ENCODE measurements around the gene TRAK2. TPM values are rescaled to one million over a fixed set of nuclear protein-coding genes. Genes with fewer than 3 reads are reported as not detected.
"Not testable (repeated sequence)": the region's sequence is repeated elsewhere in the genome, so short reads cannot be mapped to it uniquely, and the experiment has no call there.

Gene TRAK2
- total RNA-seq, 1 experiment from 2014 or later = 6.0 TPM

DNA sequence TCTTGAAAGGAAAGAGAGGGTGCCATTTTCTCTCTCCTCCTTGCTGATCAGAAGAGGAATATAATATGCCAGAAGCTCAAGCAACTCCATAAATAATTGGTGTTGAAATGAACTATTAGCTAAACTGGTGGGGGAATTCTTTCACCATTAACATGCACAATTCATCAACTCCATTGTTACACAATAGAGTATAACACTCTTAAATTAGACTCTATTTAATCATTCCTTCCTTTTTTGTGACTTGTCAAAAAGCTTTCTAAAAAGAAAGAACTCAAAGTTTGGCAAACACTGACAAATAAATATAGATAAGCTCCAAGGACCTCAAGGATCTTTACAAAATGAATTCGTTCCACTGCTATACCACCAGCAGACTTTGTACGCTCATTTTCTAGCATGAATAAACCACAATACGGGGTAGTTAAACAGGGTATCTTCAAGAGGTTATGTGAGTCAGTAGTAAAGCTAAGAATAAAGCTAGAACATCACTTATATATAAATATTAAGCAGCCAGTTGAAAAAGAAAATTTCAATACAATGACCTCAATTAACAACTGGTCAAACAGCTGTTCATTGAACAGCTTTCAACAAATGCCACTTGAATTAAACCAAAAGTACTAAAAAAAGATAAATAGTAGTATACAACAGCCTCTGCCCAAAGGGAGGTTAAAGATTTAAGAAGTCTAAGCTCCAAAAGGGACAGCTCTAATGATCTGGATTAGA is 6.4 kb downstream of the TRAK2 start:
- H3K9me3 ChIP-seq (ENCODE audit: low read length) = no peaks in the 10 kb centered on the region
- 0 out of 2 replicates have a peak, but pooled peaks cover 32% of the 10 kb centered on the region for H4K20me1 ChIP-seq (ENCODE audit: insufficient read depth, low read depth, low read length)
- peaks cover 13% of the 10 kb centered on the region for H3K4me1 ChIP-seq (ENCODE audit: low read length)
- no peak overlapping the region for H2AFZ ChIP-seq (ENCODE audit: low read length)
- no peak overlapping the region for H3K4me3 ChIP-seq (ENCODE audit: low read length)
- H3K79me2 ChIP-seq (ENCODE audit: low read length) = no peaks in the 10 kb centered on the region
- H3K27ac ChIP-seq (ENCODE audit: low read length) = no peak overlapping the region
- no peaks in the 10 kb centered on the region for H3K27me3 ChIP-seq (ENCODE audit: low read length)
- H3K4me2 ChIP-seq (ENCODE audit: low read depth, low read length, poor library complexity, severe bottlenecking) = no peak overlapping the region
- H3K9me2 ChIP-seq (replicated peaks; ENCODE audit: insufficient read depth, low read length) = no peaks in the 10 kb centered on the region
- no peaks in the 10 kb centered on the region for H3K36me3 ChIP-seq (ENCODE audit: insufficient read depth, low read length)
- no peak overlapping the region for H3K9ac ChIP-seq (ENCODE audit: low read length)
- DNase-seq = no peak

DNA sequence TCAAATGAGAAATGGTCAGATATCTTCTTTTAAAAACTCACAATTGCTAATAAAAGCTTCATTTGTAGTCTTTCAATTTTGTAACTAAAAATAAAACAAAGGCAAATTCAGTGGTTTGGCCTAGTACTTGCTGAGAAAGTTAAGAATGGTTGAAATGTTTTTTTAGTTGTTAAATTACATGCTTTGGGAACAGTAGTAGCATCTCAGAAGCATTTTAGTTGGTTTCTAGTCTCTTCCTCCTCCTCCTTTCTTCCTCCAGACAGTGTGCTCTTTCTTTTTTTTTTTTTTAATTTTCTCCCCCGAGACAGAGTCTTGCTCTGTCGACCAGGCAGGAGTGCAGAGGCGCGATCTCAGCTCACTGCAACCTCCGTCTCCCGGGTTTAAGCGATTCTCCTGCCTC is 9.8 kb downstream of the TRAK2 start:
- H3K27me3 ChIP-seq (ENCODE audit: low read length) = no peaks in the 10 kb centered on the region
- peak; percentile 45 for DNase-seq
- peaks cover 49% of the 10 kb centered on the region for H4K20me1 ChIP-seq (ENCODE audit: insufficient read depth, low read depth, low read length)

DNA sequence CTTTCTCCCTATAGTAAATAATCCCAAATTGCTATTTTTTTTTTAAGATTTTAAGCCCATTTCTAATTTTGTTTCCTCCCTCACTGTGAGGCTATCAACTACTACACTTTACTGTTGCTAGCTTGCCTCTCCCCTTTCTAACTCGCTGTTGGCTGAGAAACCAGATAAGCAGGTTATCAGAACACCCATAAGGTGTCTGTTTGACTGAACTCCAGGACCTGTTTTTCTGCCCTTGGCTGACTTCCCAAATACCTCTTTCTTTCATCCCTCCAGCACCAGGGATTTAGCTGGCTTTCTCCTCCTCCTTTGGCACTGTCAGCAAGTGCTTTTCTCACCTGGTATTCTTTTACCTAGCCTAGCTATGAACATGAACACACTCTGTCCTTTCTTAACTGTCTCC is 11.1 kb downstream of the TRAK2 start:
- Histone ChIP-seq H2AFZ (ENCODE audit: low read length) (no peak overlapping the region), H3K9ac (ENCODE audit: low read length) (no peak overlapping the region), H3K4me1 (ENCODE audit: low read length) (peaks cover 13% of the 10 kb centered on the region), H3K36me3 (ENCODE audit: insufficient read depth, low read length) (no peaks in the 10 kb centered on the region), H3K9me2 (replicated peaks; ENCODE audit: insufficient read depth, low read length) (no peaks in the 10 kb centered on the region), H3K4me3 (ENCODE audit: low read length) (no peak overlapping the region), H3K27ac (ENCODE audit: low read length) (no peak overlapping the region), H3K79me2 (ENCODE audit: low read length) (no peaks in the 10 kb centered on the region), H4K20me1 (ENCODE audit: insufficient read depth, low read depth, low read length) (peaks cover 45% of the 10 kb centered on the region), H3K27me3 (ENCODE audit: low read length) (no peaks in the 10 kb centered on the region), H3K4me2 (ENCODE audit: low read depth, low read length, poor library complexity, severe bottlenecking) (no peak overlapping the region), H3K9me3 (ENCODE audit: low read length) (no peaks in the 10 kb centered on the region)
- no peak for DNase-seq

More for the DNA sequence above, 9.8 kb downstream of the TRAK2 start:
- Histone ChIP-seq H3K9me3 (ENCODE audit: low read length) (no peaks in the 10 kb centered on the region), H2AFZ (ENCODE audit: low read length) (no peak overlapping the region), H3K9ac (ENCODE audit: low read length) (no peak overlapping the region; the same call in 1 of the 2 replicates), H3K36me3 (ENCODE audit: insufficient read depth, low read length) (no peaks in the 10 kb centered on the region), H3K27ac (ENCODE audit: low read length) (no peak overlapping the region), H3K9me2 (replicated peaks; ENCODE audit: insufficient read depth, low read length) (no peaks in the 10 kb centered on the region), H3K4me3 (ENCODE audit: low read length) (no peak overlapping the region), H3K4me1 (ENCODE audit: low read length) (peaks cover 13% of the 10 kb centered on the region), H3K4me2 (ENCODE audit: low read depth, low read length, poor library complexity, severe bottlenecking) (peak overlapping the region; percentile 45), H3K79me2 (ENCODE audit: low read length) (no peaks in the 10 kb centered on the region)

DNA sequence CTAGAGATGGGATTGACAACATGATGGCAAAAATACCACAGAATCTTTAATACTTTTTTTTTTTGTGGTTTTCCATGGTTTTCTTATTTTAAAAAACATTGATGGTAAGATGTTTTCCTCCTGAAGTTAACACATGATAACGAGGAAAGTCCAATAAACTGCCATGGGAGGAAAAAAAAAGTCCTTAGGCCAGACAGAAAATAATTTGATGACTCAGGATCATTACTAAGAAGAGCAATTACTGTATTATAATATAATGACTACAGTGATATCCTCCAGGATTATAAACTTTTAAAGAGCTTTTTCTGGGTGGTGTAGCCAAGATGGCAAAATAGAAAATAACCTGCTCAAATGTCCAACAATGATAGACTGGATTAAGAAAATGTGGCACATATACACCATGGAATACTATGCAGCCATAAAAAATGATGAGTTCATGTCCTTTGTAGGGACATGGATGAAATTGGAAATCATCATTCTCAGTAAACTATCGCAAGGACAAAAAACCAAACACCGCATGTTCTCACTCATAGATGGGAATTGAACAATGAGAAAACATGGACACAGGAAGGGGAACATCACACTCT is 11.8 kb downstream of the TRAK2 start:
- H2AFZ ChIP-seq (ENCODE audit: low read length); H3K36me3 ChIP-seq (ENCODE audit: insufficient read depth, low read length); H3K9me2 ChIP-seq (replicated peaks; ENCODE audit: insufficient read depth, low read length); DNase-seq; H3K4me2 ChIP-seq (ENCODE audit: low read depth, low read length, poor library complexity, severe bottlenecking); H3K27ac ChIP-seq (ENCODE audit: low read length); H3K4me3 ChIP-seq (ENCODE audit: low read length); H3K79me2 ChIP-seq (ENCODE audit: low read length); H3K9me3 ChIP-seq (ENCODE audit: low read length); H3K27me3 ChIP-seq (ENCODE audit: low read length); H3K9ac ChIP-seq (ENCODE audit: low read length): not testable (repeated sequence)
- H3K4me1 ChIP-seq (ENCODE audit: low read length) = peaks cover 13% of the 10 kb centered on the region
- H4K20me1 ChIP-seq (ENCODE audit: insufficient read depth, low read depth, low read length) = peaks cover 45% of the 10 kb centered on the region

DNA sequence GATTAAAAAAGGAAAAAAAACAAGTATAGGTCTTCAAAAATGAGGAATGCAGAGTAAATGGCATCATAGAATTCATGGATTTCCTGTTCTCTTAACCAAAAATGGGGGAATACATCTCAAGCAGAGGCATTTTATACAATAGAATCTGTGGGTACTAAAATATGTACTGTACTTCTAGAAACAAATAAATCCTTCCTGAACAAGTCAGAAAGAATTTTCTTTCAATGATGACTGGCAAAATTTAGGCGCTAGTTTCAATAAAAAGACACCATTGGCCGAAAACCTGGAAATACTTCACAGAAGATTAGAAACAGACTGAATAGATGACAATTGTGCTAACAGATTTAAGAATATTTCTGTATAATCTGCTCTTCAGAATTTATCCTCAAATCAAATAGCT is 15.1 kb downstream of the TRAK2 start:
- H3K79me2 ChIP-seq (ENCODE audit: low read length) = no peaks in the 10 kb centered on the region

DNA sequence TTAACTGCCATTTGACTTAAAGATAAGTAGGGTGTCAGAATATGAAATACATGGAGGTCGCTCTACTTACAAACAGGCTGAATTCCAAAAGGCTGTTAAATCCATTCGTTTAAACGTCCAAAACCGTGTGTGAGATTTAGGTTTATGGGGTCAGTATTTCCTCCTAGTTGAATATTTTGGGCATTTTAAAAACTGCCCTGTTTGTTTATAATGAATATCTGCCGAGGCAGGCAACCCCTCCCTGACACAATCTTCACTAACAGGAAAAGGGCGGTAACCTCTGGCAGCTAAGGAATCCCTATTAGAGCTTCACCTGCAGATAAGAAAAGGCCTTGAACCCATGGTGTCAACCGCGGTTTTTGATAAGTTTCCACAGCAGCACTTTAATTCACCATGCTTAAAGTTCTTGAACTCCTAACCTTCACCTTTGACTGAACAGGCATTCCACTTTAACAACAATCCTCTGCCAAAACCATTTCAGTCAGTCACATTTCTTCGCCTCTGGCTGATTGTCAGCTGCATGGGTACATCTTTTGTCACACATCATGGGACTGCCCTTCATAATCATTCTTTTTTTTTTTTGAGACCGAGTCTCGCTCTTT is 17.8 kb downstream of the TRAK2 start:
- Histone ChIP-seq H3K27me3 (ENCODE audit: low read length) (no peaks in the 10 kb centered on the region), H2AFZ (ENCODE audit: low read length) (no peak overlapping the region), H3K9ac (ENCODE audit: low read length) (no peak overlapping the region), H3K9me3 (ENCODE audit: low read length) (no peaks in the 10 kb centered on the region), H3K4me1 (ENCODE audit: low read length) (no peaks in the 10 kb centered on the region), H3K9me2 (replicated peaks; ENCODE audit: insufficient read depth, low read length) (no peaks in the 10 kb centered on the region), H3K36me3 (ENCODE audit: insufficient read depth, low read length) (no peaks in the 10 kb centered on the region), H4K20me1 (ENCODE audit: insufficient read depth, low read depth, low read length) (peaks cover 12% of the 10 kb centered on the region), H3K79me2 (ENCODE audit: low read length) (no peaks in the 10 kb centered on the region), H3K4me3 (ENCODE audit: low read length) (no peak overlapping the region), H3K27ac (ENCODE audit: low read length) (no peak overlapping the region), H3K4me2 (ENCODE audit: low read depth, low read length, poor library complexity, severe bottlenecking) (no peak overlapping the region)
- DNase-seq = no peak

More for the DNA sequence above, 15.1 kb downstream of the TRAK2 start:
- Histone ChIP-seq H3K27me3 (ENCODE audit: low read length) (no peaks in the 10 kb centered on the region), H3K9ac (ENCODE audit: low read length) (no peak overlapping the region), H3K9me3 (ENCODE audit: low read length) (no peaks in the 10 kb centered on the region), H2AFZ (ENCODE audit: low read length) (no peak overlapping the region), H3K4me1 (ENCODE audit: low read length) (peaks cover 5% of the 10 kb centered on the region), H3K9me2 (replicated peaks; ENCODE audit: insufficient read depth, low read length) (no peaks in the 10 kb centered on the region), H3K36me3 (ENCODE audit: insufficient read depth, low read length) (no peaks in the 10 kb centered on the region), H3K4me2 (ENCODE audit: low read depth, low read length, poor library complexity, severe bottlenecking) (no peak overlapping the region), H3K27ac (ENCODE audit: low read length) (no peak overlapping the region), H3K4me3 (ENCODE audit: low read length) (no peak overlapping the region), H4K20me1 (ENCODE audit: insufficient read depth, low read depth, low read length) (peaks cover 28% of the 10 kb centered on the region)
- no peak for DNase-seq

DNA sequence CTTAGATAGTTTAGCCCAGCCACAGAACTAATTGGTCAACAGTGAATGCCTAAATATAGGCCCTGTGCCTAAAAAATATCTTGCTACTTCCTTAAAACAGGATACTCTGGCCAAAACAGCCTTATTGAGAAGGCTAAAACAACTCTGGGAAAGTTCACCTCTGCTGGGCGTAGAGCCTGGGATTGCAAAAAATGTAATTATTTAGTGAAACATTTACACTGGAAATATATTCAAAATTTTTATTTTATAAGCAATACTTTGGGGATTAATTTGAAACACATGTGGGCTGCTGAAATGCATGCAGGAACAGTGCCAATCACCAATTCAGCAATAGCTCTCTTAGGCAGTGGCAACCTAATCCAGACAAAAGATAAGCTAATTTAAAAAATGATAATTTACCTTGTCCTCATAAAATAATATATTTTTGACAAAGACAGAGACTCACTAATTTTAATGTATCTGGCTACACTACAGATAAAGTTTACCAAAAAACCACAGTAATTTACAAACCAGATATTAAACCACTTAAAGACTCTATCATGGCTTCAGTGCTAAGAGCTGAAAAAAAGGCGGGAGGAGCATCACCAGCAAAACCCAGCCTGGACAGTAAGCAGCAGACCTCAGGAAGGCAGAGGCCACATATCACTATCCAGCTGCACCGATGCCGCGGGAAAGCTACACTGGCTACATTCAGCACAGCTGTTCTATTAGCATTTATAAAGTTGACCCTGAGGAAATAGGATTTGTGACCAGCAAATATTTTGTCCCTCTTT is 18.5 kb downstream of the TRAK2 start:
- Histone ChIP-seq H3K36me3 (ENCODE audit: insufficient read depth, low read length) (no peaks in the 10 kb centered on the region), H3K79me2 (ENCODE audit: low read length) (no peaks in the 10 kb centered on the region), H3K9me3 (ENCODE audit: low read length) (no peaks in the 10 kb centered on the region), H4K20me1 (ENCODE audit: insufficient read depth, low read depth, low read length) (peaks cover 9% of the 10 kb centered on the region), H3K27ac (ENCODE audit: low read length) (no peak overlapping the region), H3K4me1 (ENCODE audit: low read length) (no peaks in the 10 kb centered on the region), H3K9ac (ENCODE audit: low read length) (no peak overlapping the region), H2AFZ (ENCODE audit: low read length) (no peak overlapping the region), H3K4me3 (ENCODE audit: low read length) (no peak overlapping the region), H3K9me2 (replicated peaks; ENCODE audit: insufficient read depth, low read length) (no peaks in the 10 kb centered on the region), H3K4me2 (ENCODE audit: low read depth, low read length, poor library complexity, severe bottlenecking) (no peak overlapping the region), H3K27me3 (ENCODE audit: low read length) (no peaks in the 10 kb centered on the region)
- no peak for DNase-seq

DNA sequence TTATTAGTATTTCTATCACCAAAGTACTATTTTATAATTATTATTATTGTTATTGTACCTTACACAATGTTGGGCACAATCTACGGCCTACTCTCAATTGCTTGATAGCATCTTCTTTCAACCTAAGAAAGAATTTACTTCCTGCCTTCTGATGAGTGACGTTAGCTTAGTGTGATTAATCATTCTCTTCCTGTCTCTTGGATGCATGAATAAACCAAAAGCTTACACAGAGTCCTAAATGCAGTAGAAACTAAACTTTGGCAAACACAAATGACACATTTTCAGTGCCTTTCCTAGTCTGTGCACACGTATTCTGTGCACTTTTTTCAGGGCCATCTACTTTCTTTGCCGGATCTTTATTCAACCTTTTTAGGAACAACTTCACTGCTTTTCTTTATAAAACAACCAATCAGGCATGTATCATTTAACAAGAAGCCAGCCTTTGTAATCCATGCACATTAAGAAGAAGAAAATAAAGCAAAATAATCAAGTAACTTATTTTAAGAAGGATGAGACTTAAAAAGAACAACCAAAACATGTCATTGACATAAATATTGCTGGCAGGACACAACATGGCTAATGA is 19.1 kb downstream of the TRAK2 start:
- Histone ChIP-seq H2AFZ (ENCODE audit: low read length) (no peak overlapping the region), H3K9me2 (replicated peaks; ENCODE audit: insufficient read depth, low read length) (no peaks in the 10 kb centered on the region), H3K4me1 (ENCODE audit: low read length) (no peaks in the 10 kb centered on the region), H3K4me2 (ENCODE audit: low read depth, low read length, poor library complexity, severe bottlenecking) (no peak overlapping the region), H3K27ac (ENCODE audit: low read length) (no peak overlapping the region), H3K36me3 (ENCODE audit: insufficient read depth, low read length) (no peaks in the 10 kb centered on the region), H4K20me1 (ENCODE audit: insufficient read depth, low read depth, low read length) (peaks cover 6% of the 10 kb centered on the region), H3K9ac (ENCODE audit: low read length) (no peak overlapping the region), H3K4me3 (ENCODE audit: low read length) (no peak overlapping the region), H3K79me2 (ENCODE audit: low read length) (no peaks in the 10 kb centered on the region), H3K9me3 (ENCODE audit: low read length) (no peaks in the 10 kb centered on the region), H3K27me3 (ENCODE audit: low read length) (no peaks in the 10 kb centered on the region)
- DNase-seq = no peak

All from Karpas-422 (cell line).